Tibial artery (tissue), 4 donors: Measurements from ENCODE around the gene SUN5.

Source experiments
- DNase-seq, 2 donors: peaks; one replicate each; pipeline ENCODE4 v3.0.0-alpha.2; 2019
- H3K27ac ChIP-seq, 2 donors: fragments of 200-600 bp; sonication (generic) in 1 of 2; 1 replicate in 1 of 2; 2 replicates in 1 of 2; pipeline ENCODE4 v1.5.1; 2018 to 2019; ENCODE audit warnings: mild to moderate bottlenecking in 1 of 2
- H3K27me3 ChIP-seq, 2 donors: fragments of 200-600 bp; sonication (generic) in 1 of 2; one replicate each; pipeline versions ENCODE4 v1.5.1 to v1.6.0; 2016 to 2019
- H3K36me3 ChIP-seq, 3 donors: fragments of 200-600 bp; sonication (generic) in 2 of 3; one replicate each; pipeline ENCODE4 v1.5.1; 2016 to 2019; ENCODE audit warnings: mild to moderate bottlenecking in 2 of 3
- H3K4me1 ChIP-seq, 4 donors: fragments of 200-600 bp; sonication (generic) in 2 of 4; 1 replicate in 3 of 4; 2 replicates in 1 of 4; pipeline ENCODE4 v1.5.1; 2016 to 2019
- H3K4me3 ChIP-seq, 2 donors: fragments of 200-600 bp; sonication (generic) in 1 of 2; 1 replicate in 1 of 2; 2 replicates in 1 of 2; pipeline ENCODE4 v1.5.1; 2018 to 2019; ENCODE audit warnings: mild to moderate bottlenecking in 2 of 2
- H3K9me3 ChIP-seq, 3 donors: fragments of 200-600 bp; sonication (generic) in 1 of 3; one replicate each; pipeline ENCODE4 v1.5.1; 2016 to 2019
- intact Hi-C: fragments of 100-400 bp; cut with DNase I; formaldehyde crosslinking; loops from one replicate; pipeline ENCODE4 v1.15.0; 2023; ENCODE audit warnings: low total_unique reads
- TF ChIP-seq, protein P1 (sequence below), 2 experiments: fragments of 200-600 bp in 1 of 2; fragments of 450-650 bp in 1 of 2; IDR thresholded peaks; one replicate each; pipeline ENCODE4 v1.5.1; 2017 to 2019; ENCODE audit warnings: antibody characterized with exemption in 2 of 2, mild to moderate bottlenecking in 1 of 2, moderate library complexity in 1 of 2

Gene SUN5

DNA sequence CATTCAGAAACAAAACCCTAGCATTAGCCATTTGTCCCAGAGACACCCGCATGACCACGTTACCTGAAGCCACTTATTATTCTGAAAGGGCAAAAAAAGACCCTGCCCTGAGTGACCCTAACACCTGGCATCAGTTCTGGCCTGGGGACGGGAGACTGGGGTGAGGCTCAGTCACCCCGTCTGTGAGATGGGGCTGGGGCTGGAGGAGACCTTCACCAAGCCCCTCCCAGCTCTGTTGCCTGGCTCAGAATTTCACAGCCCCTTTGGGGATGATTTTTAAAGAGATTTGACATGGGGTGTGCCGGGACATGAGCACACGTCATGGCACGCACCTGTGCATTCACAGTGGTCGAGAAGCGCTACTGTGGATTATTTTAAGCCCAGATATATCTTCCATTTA, 25.8 kb upstream of the SUN5 start:
- no peaks in the 10 kb centered on the region for H3K4me1 ChIP-seq
- peaks cover 0 to 17% of the 10 kb centered on the region in 2 donors for H3K27me3 ChIP-seq
- intact Hi-C loops, result no loop called here
- H3K4me3 ChIP-seq, result no peak overlapping the region
- no peaks in the 10 kb centered on the region for H3K36me3 ChIP-seq
- DNase-seq, result no peak
- H3K27ac ChIP-seq, result no peak overlapping the region
- no peaks in the 10 kb centered on the region for H3K9me3 ChIP-seq
- TF ChIP-seq, protein P1, sequence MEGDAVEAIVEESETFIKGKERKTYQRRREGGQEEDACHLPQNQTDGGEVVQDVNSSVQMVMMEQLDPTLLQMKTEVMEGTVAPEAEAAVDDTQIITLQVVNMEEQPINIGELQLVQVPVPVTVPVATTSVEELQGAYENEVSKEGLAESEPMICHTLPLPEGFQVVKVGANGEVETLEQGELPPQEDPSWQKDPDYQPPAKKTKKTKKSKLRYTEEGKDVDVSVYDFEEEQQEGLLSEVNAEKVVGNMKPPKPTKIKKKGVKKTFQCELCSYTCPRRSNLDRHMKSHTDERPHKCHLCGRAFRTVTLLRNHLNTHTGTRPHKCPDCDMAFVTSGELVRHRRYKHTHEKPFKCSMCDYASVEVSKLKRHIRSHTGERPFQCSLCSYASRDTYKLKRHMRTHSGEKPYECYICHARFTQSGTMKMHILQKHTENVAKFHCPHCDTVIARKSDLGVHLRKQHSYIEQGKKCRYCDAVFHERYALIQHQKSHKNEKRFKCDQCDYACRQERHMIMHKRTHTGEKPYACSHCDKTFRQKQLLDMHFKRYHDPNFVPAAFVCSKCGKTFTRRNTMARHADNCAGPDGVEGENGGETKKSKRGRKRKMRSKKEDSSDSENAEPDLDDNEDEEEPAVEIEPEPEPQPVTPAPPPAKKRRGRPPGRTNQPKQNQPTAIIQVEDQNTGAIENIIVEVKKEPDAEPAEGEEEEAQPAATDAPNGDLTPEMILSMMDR (IDR thresholded peaks at IDR 0.05), result no peak

DNA sequence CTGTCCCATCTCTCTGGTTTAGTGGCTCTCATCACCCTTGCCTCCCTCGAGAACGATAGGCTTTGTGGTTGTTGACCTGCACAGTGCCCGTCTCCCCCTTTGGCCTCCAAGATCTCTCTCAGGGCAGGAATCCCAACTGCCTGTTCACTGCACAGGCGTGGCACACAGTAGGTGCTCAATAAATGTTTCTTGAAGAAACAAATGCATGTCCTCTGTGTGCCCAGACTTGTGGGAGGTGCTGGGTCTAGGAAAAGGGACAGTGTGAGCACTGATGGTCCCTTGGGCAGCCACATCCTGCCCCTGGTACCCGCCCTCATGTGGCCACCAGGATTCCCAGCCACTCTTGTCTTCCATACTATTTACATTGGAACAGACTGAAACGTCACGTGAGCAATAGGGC, 24.6 kb upstream of the SUN5 start:
- intact Hi-C loops, result no loop called here
- Histone ChIP-seq H3K27me3 (peaks cover 0 to 17% of the 10 kb centered on the region in 2 donors), H3K4me3 (no peak overlapping the region), H3K9me3 (no peaks in the 10 kb centered on the region), H3K36me3 (no peaks in the 10 kb centered on the region), H3K4me1 (no peaks in the 10 kb centered on the region), H3K27ac (no peak overlapping the region)
- DNase-seq, result no peak
- TF ChIP-seq, protein P1 (IDR thresholded peaks at IDR 0.05), result no peak

DNA sequence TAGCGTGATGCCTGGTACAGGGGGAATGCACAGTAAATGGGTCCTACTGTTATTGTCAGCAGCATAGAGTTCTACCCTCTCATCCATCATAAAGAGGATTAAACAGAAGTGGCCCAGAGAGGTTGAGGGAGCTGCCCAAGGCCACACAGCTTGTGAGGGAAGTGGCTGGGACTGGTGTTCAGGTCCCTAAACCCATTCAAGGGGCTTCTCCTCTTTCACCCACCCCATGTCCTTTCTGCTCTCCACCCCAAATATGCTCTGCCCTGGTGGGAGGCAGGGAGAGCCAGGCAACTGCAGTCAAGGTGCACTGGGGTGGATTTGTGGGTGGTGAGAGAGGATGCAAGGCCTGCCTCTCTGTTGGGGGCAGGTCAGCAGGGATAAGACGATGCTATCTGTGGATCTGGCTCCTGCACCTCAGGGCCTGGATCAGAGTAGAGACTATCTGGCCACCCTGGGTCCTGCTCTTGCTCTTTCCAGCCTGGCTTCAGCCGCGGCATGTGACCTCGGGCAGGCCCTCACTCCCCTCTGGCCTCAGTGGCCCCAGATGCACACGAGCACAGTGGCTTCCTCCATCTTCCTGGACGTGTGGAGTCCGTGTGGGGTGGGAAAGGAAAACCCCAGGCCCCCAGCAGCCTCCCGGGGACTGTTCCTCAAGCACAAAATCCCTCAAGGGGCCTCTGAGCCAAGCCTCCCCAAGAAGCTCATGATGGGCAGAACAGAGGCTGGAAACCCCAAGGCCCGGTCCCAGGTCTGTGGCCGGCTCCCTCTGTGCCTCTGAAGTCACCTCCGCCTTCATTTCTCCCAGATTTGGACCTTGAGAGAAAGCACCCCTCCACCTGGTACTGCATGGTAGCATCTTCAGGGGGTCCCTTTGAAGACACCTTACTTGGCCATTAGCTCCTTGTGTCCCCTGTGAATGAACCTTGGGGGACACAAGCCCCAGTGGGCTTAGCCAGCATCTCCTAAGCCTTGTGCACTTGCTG, 23.8 kb upstream of the SUN5 start:
- DNase-seq, result no peak
- no peaks in the 10 kb centered on the region for H3K9me3 ChIP-seq
- H3K36me3 ChIP-seq, result no peaks in the 10 kb centered on the region
- no peak overlapping the region for H3K27ac ChIP-seq
- peaks cover 0 to 17% of the 10 kb centered on the region in 2 donors for H3K27me3 ChIP-seq
- intact Hi-C loops, result no loop called here
- TF ChIP-seq, protein P1 (IDR thresholded peaks at IDR 0.05), result no peak
- no peaks in the 10 kb centered on the region for H3K4me1 ChIP-seq
- H3K4me3 ChIP-seq, result no peak overlapping the region

DNA sequence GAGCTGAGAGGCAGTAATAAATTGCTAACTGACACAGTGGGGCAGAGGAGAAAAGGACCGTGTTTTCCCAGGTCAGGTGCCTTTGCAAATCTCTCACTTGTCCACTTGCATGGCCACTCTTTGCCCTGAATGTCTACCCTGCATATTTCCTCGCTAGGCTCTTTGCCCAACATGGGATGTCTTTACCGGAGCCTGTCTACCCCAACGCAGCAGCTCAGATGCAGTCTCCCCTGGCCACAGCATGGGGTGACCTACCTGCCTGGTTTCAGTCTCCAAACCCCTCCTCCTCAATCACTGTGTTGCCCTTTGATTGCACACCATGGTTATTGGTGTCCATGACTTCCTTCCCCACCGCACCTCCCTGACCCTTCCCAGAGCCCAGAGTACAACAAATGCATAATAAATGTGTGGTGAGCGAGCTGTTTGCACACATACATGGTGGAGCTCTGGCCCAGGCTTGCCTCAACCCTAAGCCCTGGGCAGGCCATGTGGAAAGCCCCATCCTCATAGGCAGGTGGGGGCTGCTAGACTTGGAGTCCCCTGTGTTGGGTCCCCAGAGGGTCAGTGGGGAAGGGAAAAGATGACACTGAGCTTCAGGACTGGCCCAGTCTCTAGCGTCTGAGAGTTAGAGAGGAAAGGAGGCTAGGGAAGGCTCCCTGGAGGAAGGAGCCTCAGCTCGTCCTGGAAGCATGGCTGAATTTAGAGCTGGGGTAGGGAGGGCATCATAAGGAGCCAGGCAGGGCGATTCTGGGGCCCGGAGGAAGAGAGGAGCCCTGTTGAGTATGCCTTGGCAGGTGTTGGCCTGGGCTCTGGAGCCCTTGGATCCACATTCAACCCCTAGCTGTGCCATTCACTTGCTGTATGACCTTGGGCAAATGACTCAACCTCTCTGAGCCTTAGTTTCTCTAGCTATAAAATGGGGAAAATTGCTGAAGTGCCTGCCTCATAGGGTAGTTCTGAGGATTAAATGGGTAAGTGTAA, 22.8 kb upstream of the SUN5 start:
- H3K4me1 ChIP-seq, result no peaks in the 10 kb centered on the region
- no peak overlapping the region for H3K27ac ChIP-seq
- H3K36me3 ChIP-seq, result no peaks in the 10 kb centered on the region
- H3K4me3 ChIP-seq, result no peak overlapping the region
- no peaks in the 10 kb centered on the region for H3K9me3 ChIP-seq
- TF ChIP-seq, protein P1 (IDR thresholded peaks at IDR 0.05), result no peak
- intact Hi-C loops, result no loop called here
- peaks cover 0 to 17% of the 10 kb centered on the region in 2 donors for H3K27me3 ChIP-seq
- no peak for DNase-seq

DNA sequence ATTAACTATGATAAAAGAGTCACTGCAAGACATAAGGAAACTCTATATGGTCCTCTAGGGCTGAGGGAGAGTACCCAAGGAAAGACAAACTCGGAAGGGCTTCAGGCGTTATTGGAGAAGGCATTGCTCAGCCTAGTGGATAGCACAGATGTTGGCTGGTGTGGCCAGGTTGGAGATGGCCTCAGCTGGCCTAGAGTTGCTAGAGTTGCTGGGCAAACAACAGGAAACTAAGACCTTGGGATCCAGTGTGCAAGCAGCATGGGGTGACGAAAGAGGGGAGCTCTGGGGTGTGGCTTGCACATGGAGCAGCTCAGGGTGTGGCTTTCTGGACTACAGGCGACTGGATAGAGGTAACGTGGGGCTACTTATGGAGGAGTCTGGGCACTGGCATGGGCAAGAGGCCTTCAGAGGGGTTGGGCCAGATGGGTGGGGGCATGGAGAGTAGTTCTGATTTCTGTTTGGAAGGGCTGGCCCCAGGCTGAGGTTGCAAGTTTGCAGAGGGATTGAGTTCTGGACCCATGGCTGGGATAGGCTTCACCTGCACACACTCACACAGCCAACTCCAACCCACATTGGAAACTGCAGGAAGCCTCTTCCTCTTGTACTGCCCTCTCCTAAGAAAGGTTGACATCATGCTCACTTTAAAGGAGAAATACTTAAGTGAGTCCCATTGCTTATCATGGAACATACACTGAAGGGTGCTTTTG, 22.0 kb upstream of the SUN5 start:
- H3K36me3 ChIP-seq, result no peaks in the 10 kb centered on the region
- no peak for DNase-seq
- intact Hi-C loops, result no loop called here
- H3K27ac ChIP-seq, result no peak overlapping the region
- TF ChIP-seq, protein P1 (IDR thresholded peaks at IDR 0.05), result no peak
- H3K4me3 ChIP-seq, result no peak overlapping the region
- H3K27me3 ChIP-seq, result peaks cover 0 to 17% of the 10 kb centered on the region in 2 donors
- H3K9me3 ChIP-seq, result no peaks in the 10 kb centered on the region
- H3K4me1 ChIP-seq, result no peaks in the 10 kb centered on the region
